ENCODE data around the gene MITF. TPM values are rescaled to one million over a fixed set of nuclear protein-coding genes. Genes with fewer than 3 reads are reported as not detected.

MITF gene
- polyA plus RNA-seq, 1 donor (not counting 4 experiments of a cell fraction or from before 2014, with no cell fraction given): 2.7 TPM

- H3K9me3 ChIP-seq (ENCODE audit: control insufficient read depth, low read depth, low read length): no peaks in the 10 kb centered on the region
- H3K4me3 ChIP-seq (ENCODE audit: control insufficient read depth in 2 of 3, extremely low read depth in 1 of 3, insufficient read depth in 2 of 3, low read depth in 1 of 3, low read length in 3 of 3): no peak overlapping the region
- no peaks in the 10 kb centered on the region for H3K9me1 ChIP-seq (ENCODE audit: control insufficient read depth, extremely low read depth, insufficient read depth, low read length)
- H3K27me3 ChIP-seq (ENCODE audit: control insufficient read depth, extremely low read depth, insufficient read depth, low read length): no peaks in the 10 kb centered on the region
- TF ChIP-seq CTCF (optimal IDR thresholded peaks at IDR 0.05 in 1 of 3, IDR thresholded peaks at IDR 0.05 in 1 of 3, conservative IDR thresholded peaks at IDR 0.05 in 1 of 3; ENCODE audit: extremely low read depth in 1 of 3, insufficient read depth in 2 of 3, low read length in 3 of 3) (no peak), EZH2 (IDR thresholded peaks at IDR 0.05; ENCODE audit: low read length) (no peak)
- H3K79me2 ChIP-seq (ENCODE audit: control insufficient read depth, insufficient read depth, low read length): no peaks in the 10 kb centered on the region
- H3K36me3 ChIP-seq (ENCODE audit: control insufficient read depth in 2 of 2, extremely low read depth in 1 of 2, insufficient read depth in 2 of 2, low read length in 2 of 2): no peaks in the 10 kb centered on the region
- no peak for DNase-seq (ENCODE audit: low read depth, low spot score)
- no peak overlapping the region for H3K9ac ChIP-seq (ENCODE audit: control insufficient read depth, extremely low read depth, insufficient read depth, low read length)
- H3K4me2 ChIP-seq (ENCODE audit: control insufficient read depth, extremely low read depth, insufficient read depth, low read depth, low read length): no peak overlapping the region
- H3K4me1 ChIP-seq (ENCODE audit: control insufficient read depth, extremely low read depth, insufficient read depth, low read length): no peaks in the 10 kb centered on the region
- no peak overlapping the region for H3K27ac ChIP-seq (ENCODE audit: control insufficient read depth, insufficient read depth, low read length)
- H2AFZ ChIP-seq (ENCODE audit: control insufficient read depth, low read length): no peak overlapping the region
- dilution Hi-C loops (cut with MboI; ENCODE audit: extremely low pct_ligation_motif_present, low sequenced_read_pairs): no loop called here
- FAIRE-seq: no peak
- no peaks in the 10 kb centered on the region for H4K20me1 ChIP-seq (ENCODE audit: control insufficient read depth, extremely low read depth, insufficient read depth, low read length)
Observed at GRCh38 chr3:69747511-69748258, 8.4 kb downstream of the MITF start.

GRCh38 chr3:69748503-69748902 is 9.2 kb downstream of the MITF start:
- Histone ChIP-seq H3K27me3 (ENCODE audit: control insufficient read depth, extremely low read depth, insufficient read depth, low read length) (no peaks in the 10 kb centered on the region), H3K27ac (ENCODE audit: control insufficient read depth, insufficient read depth, low read length) (no peak overlapping the region), H3K4me2 (ENCODE audit: control insufficient read depth, extremely low read depth, insufficient read depth, low read depth, low read length) (no peak overlapping the region), H3K4me1 (ENCODE audit: control insufficient read depth, extremely low read depth, insufficient read depth, low read length) (no peaks in the 10 kb centered on the region), H3K4me3 (ENCODE audit: control insufficient read depth in 2 of 3, extremely low read depth in 1 of 3, insufficient read depth in 2 of 3, low read depth in 1 of 3, low read length in 3 of 3) (no peak overlapping the region), H3K9me3 (ENCODE audit: control insufficient read depth, low read depth, low read length) (no peaks in the 10 kb centered on the region), H3K36me3 (ENCODE audit: control insufficient read depth in 2 of 2, extremely low read depth in 1 of 2, insufficient read depth in 2 of 2, low read length in 2 of 2) (no peaks in the 10 kb centered on the region), H3K9me1 (ENCODE audit: control insufficient read depth, extremely low read depth, insufficient read depth, low read length) (no peaks in the 10 kb centered on the region), H2AFZ (ENCODE audit: control insufficient read depth, low read length) (no peak overlapping the region), H3K9ac (ENCODE audit: control insufficient read depth, extremely low read depth, insufficient read depth, low read length) (no peak overlapping the region), H4K20me1 (ENCODE audit: control insufficient read depth, extremely low read depth, insufficient read depth, low read length) (no peaks in the 10 kb centered on the region), H3K79me2 (ENCODE audit: control insufficient read depth, insufficient read depth, low read length) (no peaks in the 10 kb centered on the region)
- DNase-seq (ENCODE audit: low read depth, low spot score) (no peak), FAIRE-seq (no peak)
- TF ChIP-seq EZH2 (IDR thresholded peaks at IDR 0.05; ENCODE audit: low read length): no peak
- no peak for TF ChIP-seq CTCF (optimal IDR thresholded peaks at IDR 0.05 in 1 of 3, IDR thresholded peaks at IDR 0.05 in 1 of 3, conservative IDR thresholded peaks at IDR 0.05 in 1 of 3; ENCODE audit: extremely low read depth in 1 of 3, insufficient read depth in 2 of 3, low read length in 3 of 3)
- dilution Hi-C loops (cut with MboI; ENCODE audit: extremely low pct_ligation_motif_present, low sequenced_read_pairs): no loop called here

Data from keratinocyte (primary cell).